Common myeloid progenitor, CD34-positive (primary cell): ENCODE measurements around the gene STOML3. TPM values are rescaled to one million over a fixed set of nuclear protein-coding genes. Genes with fewer than 3 reads are reported as not detected.

Experiments used
- CTCF ChIA-PET: fragments of 350-600 bp; sonication (Branson Sonifier 250); formaldehyde crosslinking; loops from one replicate; lab custom pipeline; 2021; ENCODE audit warnings: antibody characterized with exemption; lab: Charles Lee
- POLR2A ChIA-PET: fragments of 350-600 bp; sonication (Branson Sonifier 250); formaldehyde crosslinking; loops from one replicate; lab custom pipeline; 2021; ENCODE audit warnings: antibody characterized with exemption; lab: Charles Lee
- DNase-seq, 3 donors: peaks; one replicate each; pipeline versions ENCODE4 v3.0.0 to v3.0.0-alpha.2; 2013
- H3K27ac ChIP-seq, 2 experiments: 1 replicate in 1 of 2; 2 replicates in 1 of 2; pipeline ENCODE4 v1.7.0; 2013; ENCODE audit warnings: inconsistent platforms in 2 of 2, low read length in 2 of 2, mild to moderate bottlenecking in 2 of 2, low read depth in 1 of 2, moderate library complexity in 1 of 2; ENCODE audit not compliant: severe bottlenecking in 2 of 2, insufficient read depth in 1 of 2, poor library complexity in 1 of 2
- H3K27me3 ChIP-seq, 5 experiments: replicated peaks in 2 of 5; 1 replicate in 3 of 5; 2 replicates in 2 of 5; pipeline versions ENCODE4 v1.6.1 to v1.7.0; 2013; ENCODE audit warnings: low read length in 4 of 5, mild to moderate bottlenecking in 2 of 5, moderate library complexity in 2 of 5, inconsistent platforms in 1 of 5; ENCODE audit not compliant: insufficient read depth in 5 of 5, control insufficient read depth in 4 of 5
- H3K36me3 ChIP-seq, 4 experiments: 1 replicate in 2 of 4; 2 replicates in 2 of 4; pipeline versions ENCODE4 v1.6.1 to v1.7.0; 2013; ENCODE audit warnings: low read length in 3 of 4, control low read depth in 1 of 4, mild to moderate bottlenecking in 1 of 4; ENCODE audit not compliant: control insufficient read depth in 4 of 4, insufficient read depth in 4 of 4
- H3K4me1 ChIP-seq, 4 experiments: 1 replicate in 3 of 4; 2 replicates in 1 of 4; pipeline versions ENCODE4 v1.6.1 to v1.7.1; 2013; ENCODE audit warnings: low read length in 3 of 4, mild to moderate bottlenecking in 3 of 4, control low read depth in 1 of 4, inconsistent platforms in 1 of 4, moderate library complexity in 1 of 4; ENCODE audit not compliant: control insufficient read depth in 4 of 4, insufficient read depth in 4 of 4; ENCODE audit errors: control extremely low read depth in 1 of 4
- H3K4me3 ChIP-seq, 7 experiments: 1 replicate in 4 of 7; 2 replicates in 3 of 7; pipeline versions ENCODE4 v1.5.1 to v1.7.0; 2013; ENCODE audit warnings: mild to moderate bottlenecking in 7 of 7, low read length in 6 of 7, moderate library complexity in 6 of 7, inconsistent platforms in 2 of 7, low read depth in 2 of 7, control low read depth in 1 of 7; ENCODE audit not compliant: insufficient read depth in 4 of 7, control insufficient read depth in 1 of 7; ENCODE audit errors: extremely low read depth in 1 of 7
- H3K9me3 ChIP-seq, 5 experiments: 1 replicate in 4 of 5; 2 replicates in 1 of 5; pipeline versions ENCODE4 v1.6.1 to v1.7.1; 2013; ENCODE audit warnings: low read length in 4 of 5, mild to moderate bottlenecking in 2 of 5, inconsistent platforms in 1 of 5, low read depth in 1 of 5, moderate library complexity in 1 of 5; ENCODE audit not compliant: control insufficient read depth in 4 of 5, insufficient read depth in 2 of 5; ENCODE audit errors: control extremely low read depth in 1 of 5
- WGBS: methylation state at CpG from one replicate; pipeline ENCODE4 v1.1.5; 2013; ENCODE audit not compliant: insufficient coverage; 5-methylcytosine and 5-hydroxymethylcytosine counted together
- polyA plus RNA-seq: library from polyadenylated mRNA; unstranded; fragments of 120-200 nt; gene quantifications from one replicate; pipeline ENCODE4 v1.2.1, GENCODE V29; 2013

Gene STOML3
- polyA plus RNA-seq, result 1.1 TPM

- CTCF ChIA-PET, result interaction anchor here (1.2 kb wide), 1 partner anchor 17 kb away, joined by 3 read pairs; no protein-coding TSS in a partner anchor
- H3K9me3 ChIP-seq, result no peaks in the 10 kb centered on the region
- peak in 2 of 3 donors; percentile 48 to 67 for DNase-seq
- peak within 1 kb of the TSS in 1 of 2 experiments; percentile 12 for H3K27ac ChIP-seq
- H3K4me3 ChIP-seq, result peak within 1 kb of the TSS in 1 of 7 experiments; percentile 14
- peaks cover 0 to 4% (median 1%) of the 10 kb centered on the region in 4 experiments for H3K4me1 ChIP-seq
- POLR2A ChIA-PET, result no interaction called here
- no peaks in the 10 kb centered on the region for H3K27me3 ChIP-seq
- no peaks in the 10 kb centered on the region for H3K36me3 ChIP-seq
Observed at GRCh38 chr13:38990693-38991092, at the start of gene STOML3. TSS of gene STOML3 (minus strand) at chr13:38990831. CDS start at chr13:38990721, 110 bp downstream.

GRCh38 chr13:39040206-39040605 is 49.6 kb upstream of the STOML3 start:
- H3K4me1 ChIP-seq, result peaks cover 16 to 35% (median 23%) of the 10 kb centered on the region in 4 experiments
- no CpG with 5 or more reads among the region's 1 CpG for WGBS
- H3K27me3 ChIP-seq, result no peaks in the 10 kb centered on the region
- peak overlapping the region in 2 of 7 experiments; percentile 10 to 22 for H3K4me3 ChIP-seq
- H3K9me3 ChIP-seq, result no peaks in the 10 kb centered on the region
- no peak for DNase-seq
- CTCF ChIA-PET, result interaction anchor here (0.5 to 1.0 kb wide), 2 partner anchors 11 to 376 kb away, joined by 3 read pairs; no protein-coding TSS in a partner anchor
- peaks cover 6 to 21% (median 8%) of the 10 kb centered on the region in 4 experiments for H3K36me3 ChIP-seq
- POLR2A ChIA-PET, result no interaction called here
- H3K27ac ChIP-seq, result no peak overlapping the region

GRCh38 chr13:39039041-39039440 is 48.4 kb upstream of the STOML3 start:
- H3K27me3 ChIP-seq, result no peaks in the 10 kb centered on the region
- no peaks in the 10 kb centered on the region for H3K9me3 ChIP-seq
- CTCF ChIA-PET, result interaction anchor here (1.4 to 2.3 kb wide), 5 partner anchors 9 to 637 kb away, joined by 3 to 9 read pairs (median 6); no protein-coding TSS in a partner anchor
- H3K27ac ChIP-seq, result peak overlapping the region; percentile 95 to 96
- peak overlapping the region in 6 of 7 experiments; percentile 95 to 100 (median 96) for H3K4me3 ChIP-seq
- H3K4me1 ChIP-seq, result peaks cover 17 to 41% (median 30%) of the 10 kb centered on the region in 4 experiments
- DNase-seq, result peak in 2 of 3 donors; percentile 34 to 49
- WGBS, result 0% methylated on average over 3 of the region's 7 CpGs
- POLR2A ChIA-PET, result no interaction called here
- peaks cover 0 to 12% (median 2%) of the 10 kb centered on the region in 4 experiments for H3K36me3 ChIP-seq

GRCh38 chr13:39038569-39039030 is 48.0 kb upstream of the STOML3 start:
- CTCF ChIA-PET, result interaction anchor here (1.4 to 2.3 kb wide), 5 partner anchors 10 to 637 kb away, joined by 3 to 9 read pairs (median 6); no protein-coding TSS in a partner anchor

GRCh38 chr13:39037880-39038568 is 47.4 kb upstream of the STOML3 start, which contains the start of the genes NHLRC3 and PROSER1:
TSS of gene NHLRC3 (plus strand) at chr13:39038456. CDS start at chr13:39038640, 184 bp downstream.
TSS of gene PROSER1 (minus strand) at chr13:39038089. CDS start at chr13:39037242, 847 bp downstream.
- POLR2A ChIA-PET, result interaction anchor here (0.7 kb wide), 2 partner anchors 1644 to 1734 kb away, joined by 3 read pairs; no protein-coding TSS in a partner anchor
- 0% methylated on average over 39 of the region's 41 CpGs for WGBS
- Histone ChIP-seq H3K27me3 (no peaks in the 10 kb centered on the region), H3K4me3 (peak within 1 kb of the TSS; percentile 94 to 100 (median 96)), H3K4me1 (peaks cover 17 to 44% (median 32%) of the 10 kb centered on the region in 4 experiments), H3K9me3 (no peaks in the 10 kb centered on the region), H3K27ac (peak within 1 kb of the TSS; percentile 95 to 96), H3K36me3 (peaks cover 0 to 6% (median 0%) of the 10 kb centered on the region in 4 experiments)
- CTCF ChIA-PET, result interaction anchor here (0.9 to 2.3 kb wide), 5 partner anchors 9 to 574 kb away, joined by 3 to 9 read pairs (median 6); no protein-coding TSS in a partner anchor
- peak; percentile 96 to 99 (median 98) for DNase-seq

More at GRCh38 chr13:39038569-39039030, 48.0 kb upstream of the STOML3 start:
- Histone ChIP-seq H3K9me3 (no peaks in the 10 kb centered on the region), H3K4me1 (peaks cover 17 to 44% (median 32%) of the 10 kb centered on the region in 4 experiments), H3K27me3 (no peaks in the 10 kb centered on the region), H3K36me3 (peaks cover 0 to 8% (median 0%) of the 10 kb centered on the region in 4 experiments), H3K27ac (peak overlapping the region; percentile 95 to 96), H3K4me3 (peak overlapping the region; percentile 94 to 100 (median 96))
- DNase-seq, result peak in 1 of 3 donors; percentile 57
- 0% methylated on average over 7 of the region's 15 CpGs for WGBS
- POLR2A ChIA-PET, result no interaction called here

GRCh38 chr13:39037410-39037879 is 46.8 kb upstream of the STOML3 start:
- Histone ChIP-seq H3K27ac (peak overlapping the region; percentile 95 to 96), H3K4me1 (peaks cover 17 to 44% (median 32%) of the 10 kb centered on the region in 4 experiments), H3K4me3 (peak overlapping the region; percentile 94 to 100 (median 96)), H3K27me3 (no peaks in the 10 kb centered on the region), H3K9me3 (no peaks in the 10 kb centered on the region), H3K36me3 (peaks cover 0 to 4% (median 0%) of the 10 kb centered on the region in 4 experiments)
- 0% methylated on average over 39 of the region's 39 CpGs for WGBS
- ChIA-PET POLR2A (interaction anchor here (0.7 kb wide), 2 partner anchors 1645 to 1734 kb away, joined by 3 read pairs; no protein-coding TSS in a partner anchor), CTCF (interaction anchor here (0.9 to 2.3 kb wide), 6 partner anchors 9 to 575 kb away, joined by 3 to 9 read pairs (median 4); no protein-coding TSS in a partner anchor)
- DNase-seq, result peak in 1 of 3 donors; percentile 39
